Esophagus muscularis mucosa (tissue), 4 donors: ENCODE results near the gene PNMA6E. TPM values are rescaled to one million over a fixed set of nuclear protein-coding genes. Genes with fewer than 3 reads are reported as not detected.
A peak's percentile ranks its signal among the peaks of the same experiment; 100 is the strongest.

Experiments used
- DNase-seq: peaks from one replicate; pipeline ENCODE4 v3.0.0-alpha.2; 2017; ENCODE audit errors: extremely low spot score
- H3K27ac ChIP-seq, 4 donors: fragments of 200-600 bp; sonication (generic); replicated peaks in 1 of 4; 1 replicate in 3 of 4; 2 replicates in 1 of 4; pipeline ENCODE4 v1.5.1; 2016 to 2019; ENCODE audit warnings: mild to moderate bottlenecking in 1 of 4
- H3K27me3 ChIP-seq, 4 donors: fragments of 200-600 bp; sonication (generic); one replicate each; pipeline versions ENCODE4 v1.5.1 to v1.6.0; 2016 to 2019
- H3K36me3 ChIP-seq, 4 donors: fragments of 200-600 bp; sonication (generic); one replicate each; pipeline ENCODE4 v1.5.1; 2016 to 2019
- H3K4me1 ChIP-seq, 4 donors: fragments of 200-600 bp; sonication (generic); one replicate each; pipeline ENCODE4 v1.5.1; 2016 to 2019
- H3K4me3 ChIP-seq, 4 donors: fragments of 200-600 bp; sonication (generic); 1 replicate in 2 of 4; 2 replicates in 2 of 4; pipeline ENCODE4 v1.5.1; 2016 to 2019; ENCODE audit warnings: mild to moderate bottlenecking in 4 of 4, moderate library complexity in 1 of 4
- H3K9me3 ChIP-seq, 4 donors: fragments of 200-600 bp; sonication (generic); 1 replicate in 3 of 4; 2 replicates in 1 of 4; pipeline ENCODE4 v1.5.1; 2016 to 2019
- CTCF ChIP-seq, 3 experiments: fragments of 200-600 bp in 2 of 3; fragments of 450-650 bp in 1 of 3; sonication (generic) in 2 of 3; IDR thresholded peaks; one replicate each; pipeline ENCODE4 v1.5.1; 2017 to 2019; ENCODE audit warnings: antibody characterized with exemption in 3 of 3, mild to moderate bottlenecking in 2 of 3, moderate library complexity in 1 of 3
- EP300 ChIP-seq: sonication (generic); formaldehyde crosslinking; IDR thresholded peaks from one replicate; pipeline ENCODE4 v1.6.1; 2017; ENCODE audit warnings: antibody characterized with exemption
- POLR2A ChIP-seq: fragments of 450-650 bp; IDR thresholded peaks from one replicate; pipeline ENCODE4 v1.6.1; 2017; ENCODE audit warnings: antibody characterized with exemption, moderate library complexity, mild to moderate bottlenecking, low read depth
- POLR2AphosphoS5 ChIP-seq, 2 donors: sonication (generic); formaldehyde crosslinking; IDR thresholded peaks; one replicate each; pipeline ENCODE4 v1.6.1; 2017; ENCODE audit warnings: antibody characterized with exemption in 2 of 2
- WGBS: methylation state at CpG from one replicate; pipeline ENCODE4 v1.1.5; 2018; 5-methylcytosine and 5-hydroxymethylcytosine counted together
- intact Hi-C: fragments of 100-400 bp; cut with DNase I; formaldehyde crosslinking; loops from one replicate; pipeline ENCODE4 v1.15.1; 2023
- total RNA-seq, 4 donors: library from RNA; depleted of rRNA; stranded (reverse); fragments of >200 nt; gene quantifications; one replicate each; pipeline versions ENCODE4 v1.1.0 to v1.2.1, GENCODE V29; 2016

PNMA6E gene
- total RNA-seq, 4 donors from 2014 or later = not detected

- WGBS = 87% methylated on average over 4 of the region's 4 CpGs
Observed at GRCh38 chrX:153439977-153440376, 38.8 kb upstream of the PNMA6E start.

GRCh38 chrX:153438532-153438931, 37.4 kb upstream of the PNMA6E start:
- Histone ChIP-seq H3K4me1 (no peaks in the 10 kb centered on the region), H3K27ac (no peak overlapping the region), H3K4me3 (no peak overlapping the region), H3K9me3 (peaks cover 0 to 8% (median 0%) of the 10 kb centered on the region in 4 donors), H3K36me3 (no peaks in the 10 kb centered on the region), H3K27me3 (peaks cover 0 to 9% (median 0%) of the 10 kb centered on the region in 4 donors)
- TF ChIP-seq CTCF (IDR thresholded peaks at IDR 0.05) = peak in 2 of 3 experiments; percentile 11 to 14
- TF ChIP-seq EP300 = no peak
- no peak for TF ChIP-seq POLR2A
- no peak for TF ChIP-seq POLR2AphosphoS5 (IDR thresholded peaks at IDR 0.05)
- 35% methylated on average over 8 of the region's 8 CpGs for WGBS
- intact Hi-C loops = no loop called here
- DNase-seq = no peak

More at GRCh38 chrX:153439977-153440376, 38.8 kb upstream of the PNMA6E start:
- no peak for TF ChIP-seq POLR2A
- no peak for TF ChIP-seq CTCF (IDR thresholded peaks at IDR 0.05)
- TF ChIP-seq POLR2AphosphoS5 (IDR thresholded peaks at IDR 0.05) = no peak
- no peak for TF ChIP-seq EP300
- intact Hi-C loops = no loop called here
- no peak for DNase-seq
- H3K4me1 ChIP-seq = no peaks in the 10 kb centered on the region
- H3K9me3 ChIP-seq = peaks cover 0 to 8% (median 0%) of the 10 kb centered on the region in 4 donors
- H3K27me3 ChIP-seq = peaks cover 0 to 9% (median 0%) of the 10 kb centered on the region in 4 donors
- no peak overlapping the region for H3K27ac ChIP-seq
- no peak overlapping the region for H3K4me3 ChIP-seq
- H3K36me3 ChIP-seq = no peaks in the 10 kb centered on the region

GRCh38 chrX:153435845-153436244, 34.7 kb upstream of the PNMA6E start:
- no peak for DNase-seq
- TF ChIP-seq POLR2AphosphoS5 (IDR thresholded peaks at IDR 0.05) (no peak), POLR2A (no peak), CTCF (IDR thresholded peaks at IDR 0.05) (no peak), EP300 (no peak)
- intact Hi-C loops = no loop called here
- WGBS = 64% methylated on average over 3 of the region's 3 CpGs
- Histone ChIP-seq H3K9me3 (peaks cover 0 to 17% (median 0%) of the 10 kb centered on the region in 4 donors), H3K27ac (no peak overlapping the region), H3K27me3 (peaks cover 0 to 8% (median 0%) of the 10 kb centered on the region in 4 donors), H3K4me3 (no peak overlapping the region), H3K4me1 (no peaks in the 10 kb centered on the region), H3K36me3 (no peaks in the 10 kb centered on the region)

- Histone ChIP-seq H3K4me3 (no peak overlapping the region), H3K36me3 (no peaks in the 10 kb centered on the region), H3K27ac (no peak overlapping the region), H3K27me3 (no peaks in the 10 kb centered on the region), H3K9me3 (peaks cover 0 to 18% (median 0%) of the 10 kb centered on the region in 4 donors), H3K4me1 (no peaks in the 10 kb centered on the region)
- intact Hi-C loops = no loop called here
- no peak for TF ChIP-seq CTCF (IDR thresholded peaks at IDR 0.05)
- TF ChIP-seq POLR2A = no peak
- TF ChIP-seq EP300 = no peak
- no peak for TF ChIP-seq POLR2AphosphoS5 (IDR thresholded peaks at IDR 0.05)
- WGBS = 84% methylated on average over 8 of the region's 8 CpGs
- DNase-seq = no peak
Observed at GRCh38 chrX:153434801-153435200, 33.7 kb upstream of the PNMA6E start.

GRCh38 chrX:153433781-153434285, 32.7 kb upstream of the PNMA6E start:
- Histone ChIP-seq H3K36me3 (no peaks in the 10 kb centered on the region), H3K4me1 (no peaks in the 10 kb centered on the region), H3K9me3 (peaks cover 0 to 13% (median 0%) of the 10 kb centered on the region in 4 donors), H3K27me3 (no peaks in the 10 kb centered on the region), H3K4me3 (no peak overlapping the region), H3K27ac (no peak overlapping the region)
- intact Hi-C loops = no loop called here
- TF ChIP-seq POLR2AphosphoS5 (IDR thresholded peaks at IDR 0.05) = no peak
- no peak for TF ChIP-seq POLR2A
- no peak for TF ChIP-seq CTCF (IDR thresholded peaks at IDR 0.05)
- no peak for TF ChIP-seq EP300
- 83% methylated on average over 8 of the region's 17 CpGs for WGBS
- no peak for DNase-seq
